Neutrophil (primary cell): Measurements from ENCODE around the gene NF1.
"Not testable (repeated sequence)": the region's sequence is repeated elsewhere in the genome, so short reads cannot be mapped to it uniquely, and the experiment has no call there.

Experiments used
- H3K27ac ChIP-seq: fragments of 200-600 bp; sonication (generic); 2 replicates; pipeline ENCODE4 v1.5.1; 2016; ENCODE audit warnings: mild to moderate bottlenecking, moderate library complexity
- H3K27me3 ChIP-seq: fragments of 200-600 bp; sonication (generic); 2 replicates; pipeline ENCODE4 v1.6.0; 2016; ENCODE audit warnings: mild to moderate bottlenecking
- H3K36me3 ChIP-seq: fragments of 200-600 bp; sonication (generic); 2 replicates; pipeline ENCODE4 v1.5.1; 2017
- H3K4me1 ChIP-seq, 2 experiments: fragments of 200-600 bp in 1 of 2; sonication (generic) in 1 of 2; 1 replicate in 1 of 2; 2 replicates in 1 of 2; pipeline versions ENCODE4 v1.5.1 to v1.6.1; 2013 to 2016; ENCODE audit warnings: low read depth in 1 of 2, low read length in 1 of 2, mild to moderate bottlenecking in 1 of 2, moderate library complexity in 1 of 2; ENCODE audit not compliant: control insufficient read depth in 1 of 2, insufficient read depth in 1 of 2
- H3K4me3 ChIP-seq, 2 experiments: fragments of 200-600 bp in 1 of 2; sonication (generic) in 1 of 2; 1 replicate in 1 of 2; 2 replicates in 1 of 2; pipeline ENCODE4 v1.5.1; 2013 to 2016; ENCODE audit warnings: low read depth in 1 of 2, low read length in 1 of 2, mild to moderate bottlenecking in 1 of 2, moderate library complexity in 1 of 2
- H3K9me3 ChIP-seq: fragments of 200-600 bp; sonication (generic); 2 replicates; pipeline ENCODE4 v1.5.1; 2016
- TF ChIP-seq, protein P1 (sequence below): fragments of 200-600 bp; sonication (generic); IDR thresholded peaks from 2 replicates; pipeline ENCODE4 v1.5.1; 2016; ENCODE audit warnings: antibody characterized with exemption

Gene NF1

DNA sequence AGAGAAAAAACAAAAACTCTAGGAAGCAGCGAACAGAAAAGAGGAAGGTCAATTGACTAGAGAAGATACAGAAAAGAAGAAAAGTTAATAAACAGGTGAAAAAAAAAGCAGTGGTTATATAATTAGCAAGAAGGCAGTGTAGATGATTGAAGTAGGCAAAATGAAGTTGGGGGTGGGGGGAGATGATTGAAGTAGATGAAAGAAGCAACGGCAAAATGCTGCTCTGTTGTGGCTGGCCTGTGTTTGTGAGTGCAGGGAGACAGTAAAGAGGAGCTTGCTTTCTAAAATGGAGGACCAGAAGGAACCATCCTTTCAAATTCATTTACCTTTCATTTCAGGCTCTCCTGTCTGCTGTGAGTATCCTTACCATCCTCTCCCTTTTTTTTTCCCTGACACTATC, 215.5 kb downstream of the NF1 start:
- peak overlapping the region; percentile 78 to 88 for H3K4me3 ChIP-seq
- TF ChIP-seq, protein P1, sequence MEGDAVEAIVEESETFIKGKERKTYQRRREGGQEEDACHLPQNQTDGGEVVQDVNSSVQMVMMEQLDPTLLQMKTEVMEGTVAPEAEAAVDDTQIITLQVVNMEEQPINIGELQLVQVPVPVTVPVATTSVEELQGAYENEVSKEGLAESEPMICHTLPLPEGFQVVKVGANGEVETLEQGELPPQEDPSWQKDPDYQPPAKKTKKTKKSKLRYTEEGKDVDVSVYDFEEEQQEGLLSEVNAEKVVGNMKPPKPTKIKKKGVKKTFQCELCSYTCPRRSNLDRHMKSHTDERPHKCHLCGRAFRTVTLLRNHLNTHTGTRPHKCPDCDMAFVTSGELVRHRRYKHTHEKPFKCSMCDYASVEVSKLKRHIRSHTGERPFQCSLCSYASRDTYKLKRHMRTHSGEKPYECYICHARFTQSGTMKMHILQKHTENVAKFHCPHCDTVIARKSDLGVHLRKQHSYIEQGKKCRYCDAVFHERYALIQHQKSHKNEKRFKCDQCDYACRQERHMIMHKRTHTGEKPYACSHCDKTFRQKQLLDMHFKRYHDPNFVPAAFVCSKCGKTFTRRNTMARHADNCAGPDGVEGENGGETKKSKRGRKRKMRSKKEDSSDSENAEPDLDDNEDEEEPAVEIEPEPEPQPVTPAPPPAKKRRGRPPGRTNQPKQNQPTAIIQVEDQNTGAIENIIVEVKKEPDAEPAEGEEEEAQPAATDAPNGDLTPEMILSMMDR, result no peak
- peaks cover 28% of the 10 kb centered on the region for H3K36me3 ChIP-seq
- H3K27ac ChIP-seq, result peak overlapping the region; percentile 98
- H3K9me3 ChIP-seq, result no peaks in the 10 kb centered on the region
- no peaks in the 10 kb centered on the region for H3K27me3 ChIP-seq
- H3K4me1 ChIP-seq, result peaks cover 36 to 76% of the 10 kb centered on the region in 2 experiments

DNA sequence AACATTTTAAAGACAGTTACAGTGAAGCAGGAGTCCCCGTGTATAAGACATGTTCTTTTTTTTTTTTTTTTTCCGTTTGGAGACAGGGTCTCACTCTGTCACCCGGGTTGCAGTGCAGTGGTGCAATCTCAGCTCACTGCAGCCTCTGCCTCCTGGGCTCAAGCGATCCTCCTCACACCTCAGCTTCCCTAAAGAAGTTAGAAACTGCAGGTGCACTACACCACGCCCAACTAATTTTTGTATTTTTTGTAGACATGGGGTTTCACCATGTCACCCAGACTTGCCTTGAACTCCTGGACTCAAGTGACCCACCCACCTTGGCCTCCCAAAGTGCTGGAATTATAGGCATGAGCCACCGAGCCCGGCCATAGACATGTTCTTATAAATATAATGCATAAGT, 216.1 kb downstream of the NF1 start:
- TF ChIP-seq, protein P1, result no peak
- Histone ChIP-seq H3K27me3 (no peaks in the 10 kb centered on the region), H3K36me3 (peaks cover 22% of the 10 kb centered on the region), H3K4me3 (peak overlapping the region; percentile 78 to 88), H3K27ac (peak overlapping the region; percentile 98), H3K9me3 (no peaks in the 10 kb centered on the region), H3K4me1 (peaks cover 36 to 77% of the 10 kb centered on the region in 2 experiments)

GRCh38 chr17:31311526-31311925, 216.7 kb downstream of the NF1 start:
- TF ChIP-seq, protein P1, result no peak
- peak overlapping the region; percentile 78 to 88 for H3K4me3 ChIP-seq
- no peaks in the 10 kb centered on the region for H3K27me3 ChIP-seq
- peaks cover 36 to 77% of the 10 kb centered on the region in 2 experiments for H3K4me1 ChIP-seq
- peak overlapping the region; percentile 98 for H3K27ac ChIP-seq
- no peaks in the 10 kb centered on the region for H3K9me3 ChIP-seq
- H3K36me3 ChIP-seq, result peaks cover 17% of the 10 kb centered on the region

- H3K9me3 ChIP-seq, H3K27me3 ChIP-seq: not testable (repeated sequence)
- peaks cover 36 to 77% of the 10 kb centered on the region in 2 experiments for H3K4me1 ChIP-seq
- peak overlapping the region; percentile 98 for H3K27ac ChIP-seq
- peaks cover 16% of the 10 kb centered on the region for H3K36me3 ChIP-seq
- H3K4me3 ChIP-seq, result peak overlapping the region; percentile 78 to 88
Measured at GRCh38 chr17:31312223-31312622, 217.4 kb downstream of the NF1 start.

- no peaks in the 10 kb centered on the region for H3K9me3 ChIP-seq
- TF ChIP-seq, protein P1, result no peak
- peaks cover 45 to 76% of the 10 kb centered on the region in 2 experiments for H3K4me1 ChIP-seq
- H3K27ac ChIP-seq, result peak within 1 kb of the TSS; percentile 98
- peaks cover 15% of the 10 kb centered on the region for H3K36me3 ChIP-seq
- H3K4me3 ChIP-seq, result peak within 1 kb of the TSS; percentile 78 to 88
- H3K27me3 ChIP-seq, result no peaks in the 10 kb centered on the region
Measured at GRCh38 chr17:31313982-31314781, 219.4 kb downstream of the NF1 start, which contains the start of gene EVI2B. Gene EVI2B, minus strand, starts transcription at chr17:31314054. Its CDS starts 8,445 bp downstream, at chr17:31305609.

DNA sequence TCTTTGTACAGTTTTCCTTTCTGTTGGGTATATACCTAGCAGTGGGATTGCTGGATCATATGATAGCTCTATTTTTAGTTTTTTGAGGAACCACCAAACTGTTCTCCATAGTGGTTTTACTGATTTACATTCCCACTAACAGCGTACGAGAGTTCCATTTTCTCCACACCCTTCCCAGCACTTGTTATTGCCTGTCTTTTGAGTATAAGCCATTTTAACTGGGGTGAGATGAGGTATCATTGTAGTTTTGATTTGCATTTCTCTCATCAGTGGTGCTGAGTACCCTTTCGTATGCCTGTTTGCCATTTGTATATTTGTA, 220.0 kb downstream of the NF1 start:
- Histone ChIP-seq H3K27me3 (no peaks in the 10 kb centered on the region), H3K36me3 (peaks cover 15% of the 10 kb centered on the region), H3K27ac (peak overlapping the region; percentile 98), H3K4me3 (peak overlapping the region; percentile 78 to 88), H3K9me3 (no peaks in the 10 kb centered on the region), H3K4me1 (peaks cover 45 to 76% of the 10 kb centered on the region in 2 experiments)
- TF ChIP-seq, protein P1, result no peak
